CD4-positive, alpha-beta T cell treated with Interferon gamma for 1 hour (primary cell): ENCODE data around the gene SH3BP5L.

Experiments used
- DNase-seq: peaks from one replicate; pipeline ENCODE4 v3.0.0-alpha.2; 2020

SH3BP5L gene

GRCh38 chr1:248825136-248825535, 579 bp downstream of the SH3BP5L start:
- DNase-seq: no peak

- no peak for DNase-seq
Measured at GRCh38 chr1:248824701-248825100, 1.0 kb downstream of the SH3BP5L start.

- no peak for DNase-seq
Measured at GRCh38 chr1:248824301-248824700, 1.4 kb downstream of the SH3BP5L start.

- no peak for DNase-seq
Measured at GRCh38 chr1:248823517-248824001, 2.2 kb downstream of the SH3BP5L start.

- no peak for DNase-seq
Measured at GRCh38 chr1:248822148-248823032, 3.3 kb downstream of the SH3BP5L start.

GRCh38 chr1:248821641-248822040, 4.1 kb downstream of the SH3BP5L start:
- DNase-seq: no peak

GRCh38 chr1:248821101-248821500, 4.6 kb downstream of the SH3BP5L start:
- DNase-seq: no peak

- no peak for DNase-seq
Measured at GRCh38 chr1:248820041-248820585, 5.6 kb downstream of the SH3BP5L start.

GRCh38 chr1:248818505-248819374, 7.0 kb downstream of the SH3BP5L start:
- no peak for DNase-seq

GRCh38 chr1:248817065-248817464, 8.7 kb downstream of the SH3BP5L start:
- DNase-seq: no peak

GRCh38 chr1:248816042-248816851, 9.5 kb downstream of the SH3BP5L start:
- DNase-seq: no peak

GRCh38 chr1:248815407-248816034, 10.2 kb downstream of the SH3BP5L start:
- no peak for DNase-seq

GRCh38 chr1:248814351-248814750, 11.4 kb downstream of the SH3BP5L start:
- no peak for DNase-seq

GRCh38 chr1:248813546-248813945, 12.2 kb downstream of the SH3BP5L start:
- DNase-seq: no peak

GRCh38 chr1:248812736-248813425, 12.8 kb downstream of the SH3BP5L start:
- no peak for DNase-seq

- no peak for DNase-seq
Measured at GRCh38 chr1:248811514-248812490, 13.9 kb downstream of the SH3BP5L start.

- DNase-seq: no peak
Measured at GRCh38 chr1:248810727-248811513, 14.8 kb downstream of the SH3BP5L start.

GRCh38 chr1:248810000-248810726, 15.6 kb downstream of the SH3BP5L start:
- DNase-seq: no peak
